Measurements from ENCODE around the gene C20orf204.

C20orf204 gene

DNA sequence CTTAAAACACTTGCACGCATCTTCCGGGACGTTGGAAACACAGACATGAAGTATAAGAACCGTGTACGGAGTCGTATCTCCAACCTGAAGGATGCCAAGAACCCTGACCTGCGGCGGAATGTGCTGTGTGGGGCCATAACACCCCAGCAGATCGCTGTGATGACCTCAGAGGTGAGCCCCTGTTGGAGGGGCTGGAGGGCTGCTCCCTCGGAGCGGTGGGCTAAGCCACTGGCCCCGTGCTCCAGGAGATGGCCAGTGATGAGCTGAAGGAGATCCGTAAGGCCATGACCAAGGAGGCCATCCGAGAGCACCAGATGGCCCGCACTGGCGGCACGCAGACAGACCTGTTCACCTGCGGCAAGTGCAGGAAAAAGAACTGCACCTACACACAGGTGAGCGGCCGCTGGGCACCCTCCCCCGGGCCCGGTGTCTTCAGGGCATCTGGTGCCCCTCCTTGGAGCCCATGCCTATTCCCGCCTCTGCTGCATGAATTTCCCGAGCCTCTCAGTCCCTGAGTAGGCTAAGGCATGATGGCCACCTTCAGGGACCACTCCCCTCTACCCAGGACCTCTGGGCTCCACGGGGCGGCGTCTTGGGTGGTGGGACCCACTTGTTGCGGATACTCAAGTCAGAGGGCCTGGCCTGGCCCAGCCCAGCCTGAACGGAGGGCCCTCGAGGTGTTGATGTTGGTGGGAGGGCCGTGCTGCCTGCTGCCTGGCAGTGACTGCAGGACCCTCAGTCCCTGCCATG, 34.4 kb downstream of the C20orf204 start:
- no peak for DNase-seq (ENCODE audit: extremely low read depth, low read depth)
- TF ChIP-seq, protein P1, sequence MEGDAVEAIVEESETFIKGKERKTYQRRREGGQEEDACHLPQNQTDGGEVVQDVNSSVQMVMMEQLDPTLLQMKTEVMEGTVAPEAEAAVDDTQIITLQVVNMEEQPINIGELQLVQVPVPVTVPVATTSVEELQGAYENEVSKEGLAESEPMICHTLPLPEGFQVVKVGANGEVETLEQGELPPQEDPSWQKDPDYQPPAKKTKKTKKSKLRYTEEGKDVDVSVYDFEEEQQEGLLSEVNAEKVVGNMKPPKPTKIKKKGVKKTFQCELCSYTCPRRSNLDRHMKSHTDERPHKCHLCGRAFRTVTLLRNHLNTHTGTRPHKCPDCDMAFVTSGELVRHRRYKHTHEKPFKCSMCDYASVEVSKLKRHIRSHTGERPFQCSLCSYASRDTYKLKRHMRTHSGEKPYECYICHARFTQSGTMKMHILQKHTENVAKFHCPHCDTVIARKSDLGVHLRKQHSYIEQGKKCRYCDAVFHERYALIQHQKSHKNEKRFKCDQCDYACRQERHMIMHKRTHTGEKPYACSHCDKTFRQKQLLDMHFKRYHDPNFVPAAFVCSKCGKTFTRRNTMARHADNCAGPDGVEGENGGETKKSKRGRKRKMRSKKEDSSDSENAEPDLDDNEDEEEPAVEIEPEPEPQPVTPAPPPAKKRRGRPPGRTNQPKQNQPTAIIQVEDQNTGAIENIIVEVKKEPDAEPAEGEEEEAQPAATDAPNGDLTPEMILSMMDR (IDR thresholded peaks at IDR 0.05; ENCODE audit: low read depth, low read length): no peak

DNA sequence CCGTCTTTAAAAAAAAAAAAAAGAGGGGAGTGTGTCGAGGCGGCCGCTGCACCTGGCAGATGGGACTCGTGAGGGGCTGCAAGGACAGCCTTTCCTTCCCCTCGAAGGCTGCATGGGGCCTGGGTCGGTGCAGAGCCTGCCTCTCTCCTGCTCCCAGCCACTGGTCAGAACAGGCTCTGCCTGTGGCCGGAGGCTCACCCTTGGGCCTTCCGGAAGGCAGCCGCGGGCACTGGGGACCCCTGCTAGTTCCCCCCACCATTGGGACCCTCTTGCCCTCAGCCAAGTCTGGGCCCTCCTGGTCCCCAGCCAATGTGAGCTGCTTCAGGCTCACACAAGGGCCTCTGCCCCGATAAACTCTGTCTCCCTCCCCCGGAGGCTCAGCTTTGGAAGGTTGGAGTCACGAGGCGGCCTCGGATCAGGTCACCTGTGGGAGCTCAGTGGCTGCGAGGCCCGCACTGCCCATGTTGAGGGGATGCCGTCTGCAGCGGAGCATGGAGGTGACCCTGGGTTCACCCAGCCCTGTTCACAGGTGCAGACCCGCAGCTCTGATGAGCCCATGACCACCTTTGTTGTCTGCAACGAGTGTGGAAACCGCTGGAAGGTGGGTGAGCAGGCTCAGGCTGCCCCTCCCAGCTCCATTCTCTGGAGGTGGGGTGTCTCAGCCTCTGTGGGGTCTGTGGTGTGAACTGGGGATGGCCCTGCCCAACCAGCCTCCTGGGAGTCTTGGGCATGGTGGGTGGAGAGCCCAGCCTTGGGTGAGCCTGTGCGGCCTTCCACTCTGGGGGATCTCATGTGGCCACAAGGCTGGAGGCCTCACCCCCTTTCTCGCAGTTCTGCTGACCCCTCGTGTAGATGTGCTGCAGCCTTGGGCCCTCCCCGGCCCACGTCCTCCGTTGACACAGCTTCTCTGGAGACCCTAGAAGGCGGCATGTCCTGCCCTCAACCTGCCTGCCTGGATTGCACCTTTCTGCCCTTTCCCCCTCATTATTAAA, 35.7 kb downstream of the C20orf204 start:
- TF ChIP-seq, protein P1 (IDR thresholded peaks at IDR 0.05; ENCODE audit: low read depth, low read length): no peak
- no peak for DNase-seq (ENCODE audit: extremely low read depth, low read depth)

DNA sequence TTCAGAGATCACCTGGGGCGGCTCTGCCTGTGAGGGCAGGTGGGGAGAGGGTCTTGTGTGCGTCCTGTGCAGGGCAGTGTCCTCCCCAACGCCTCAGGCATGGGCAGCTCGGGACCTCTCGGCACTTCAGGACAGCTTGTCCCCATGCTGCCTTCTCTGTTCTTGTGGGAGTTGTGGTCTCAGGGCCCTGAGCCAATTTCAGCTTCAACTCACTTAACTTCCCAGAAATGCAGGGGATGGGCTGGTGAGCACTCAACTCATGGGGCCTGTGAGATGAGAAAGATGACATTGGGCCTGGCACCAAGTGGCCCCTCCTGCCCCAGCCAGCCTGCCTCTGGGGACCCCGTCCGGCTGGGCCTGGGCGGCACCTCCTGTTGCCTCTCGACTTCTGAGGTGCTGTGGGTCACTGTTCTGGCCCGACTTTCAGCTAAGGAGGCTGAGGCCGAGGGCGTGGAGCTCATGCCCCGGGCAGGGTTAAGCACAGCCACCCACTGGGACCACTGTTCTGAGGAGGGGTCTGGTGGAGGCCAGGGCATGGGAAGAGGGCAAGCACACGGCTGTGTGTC, 36.6 kb downstream of the C20orf204 start:
- no peak for DNase-seq (ENCODE audit: extremely low read depth, low read depth)
- TF ChIP-seq, protein P1 (IDR thresholded peaks at IDR 0.05; ENCODE audit: low read depth, low read length): no peak

DNA sequence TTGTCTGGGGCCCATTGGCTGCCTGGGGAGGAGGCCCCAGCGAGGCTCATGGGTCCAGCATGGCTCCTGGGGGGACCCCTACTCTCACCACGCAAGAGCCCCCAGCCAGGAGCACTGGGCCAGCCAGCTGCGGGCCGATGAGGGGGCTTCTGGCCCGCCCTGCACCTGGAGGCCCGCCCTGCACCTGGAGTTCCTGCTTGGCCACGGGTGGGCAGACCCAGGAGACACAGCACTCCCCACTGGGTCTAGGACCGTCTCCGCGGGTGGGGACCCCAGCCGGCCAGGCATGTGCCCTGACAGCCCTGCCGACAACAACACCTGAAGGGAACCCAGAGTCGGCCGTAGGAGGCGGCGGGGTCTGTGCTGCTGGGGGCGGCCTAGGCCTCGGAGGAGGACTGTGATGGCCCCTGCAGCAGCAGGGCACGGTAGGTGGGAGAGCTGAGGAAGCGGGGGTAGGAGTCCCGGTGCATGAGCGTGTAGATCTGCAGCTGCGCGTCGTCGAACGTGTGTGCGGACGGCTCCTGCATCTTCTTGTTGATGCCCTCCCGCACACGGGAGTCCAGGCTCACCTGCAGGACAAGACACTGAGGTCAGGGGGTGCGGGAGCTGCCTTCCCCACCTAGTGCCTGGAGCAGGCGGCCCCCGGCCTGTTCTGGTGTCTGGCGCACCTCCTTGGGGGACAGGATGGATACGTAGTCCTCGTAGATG, 37.6 kb downstream of the C20orf204 start:
- TF ChIP-seq, protein P1 (IDR thresholded peaks at IDR 0.05; ENCODE audit: low read depth, low read length): no peak
- no peak for DNase-seq (ENCODE audit: extremely low read depth, low read depth)

DNA sequence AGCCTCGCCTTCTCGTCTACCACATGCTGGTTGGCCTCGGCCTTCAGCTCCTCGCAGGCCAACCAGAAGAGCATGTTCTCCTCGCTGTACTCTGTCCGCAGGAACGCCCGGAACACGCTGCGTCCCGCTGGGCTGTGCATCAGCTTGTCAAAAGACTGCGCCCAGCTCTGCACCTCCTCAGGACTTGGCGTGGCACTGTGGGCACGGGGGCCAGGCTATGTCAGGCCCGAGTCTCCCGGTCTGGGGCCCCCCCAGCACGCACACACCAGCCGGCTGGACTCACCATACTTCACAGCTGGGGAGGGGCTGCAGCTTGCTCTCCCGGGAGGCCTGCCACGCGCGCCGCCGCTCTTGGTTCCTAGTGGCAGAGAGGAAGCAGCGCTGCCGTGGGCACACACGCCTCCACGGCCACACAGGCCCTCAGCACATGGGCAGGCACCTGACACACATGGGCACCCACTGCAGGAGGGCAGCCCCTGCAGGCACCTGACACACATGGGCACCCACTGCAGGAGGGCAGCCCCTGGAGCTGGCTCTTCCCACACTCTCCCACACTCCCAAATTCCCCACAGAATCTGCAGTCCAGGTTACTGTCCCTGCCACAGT, 38.3 kb downstream of the C20orf204 start:
- TF ChIP-seq, protein P1 (IDR thresholded peaks at IDR 0.05; ENCODE audit: low read depth, low read length): no peak
- DNase-seq (ENCODE audit: extremely low read depth, low read depth): no peak

DNA sequence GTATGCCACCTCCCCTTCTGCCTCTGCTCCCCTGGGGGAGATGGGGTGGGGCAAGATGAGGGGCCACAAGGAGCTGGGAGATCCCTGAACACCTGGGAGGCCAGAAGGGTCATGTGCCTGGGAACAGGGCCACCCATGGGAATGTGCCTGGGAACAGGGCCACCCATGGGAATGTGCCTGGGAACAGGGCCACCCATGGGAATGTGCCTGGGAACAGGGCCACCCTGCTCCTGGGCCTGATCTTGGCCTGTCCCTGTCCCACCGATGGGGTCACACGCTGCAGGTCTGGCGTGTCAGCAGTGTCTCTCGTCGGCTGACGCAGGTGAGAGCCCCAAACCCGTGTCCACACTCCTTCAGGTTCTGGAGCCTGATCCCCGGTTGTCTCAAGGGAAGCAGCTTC, 39.0 kb downstream of the C20orf204 start:
- DNase-seq (ENCODE audit: extremely low read depth, low read depth): no peak
- TF ChIP-seq, protein P1 (IDR thresholded peaks at IDR 0.05; ENCODE audit: low read depth, low read length): no peak
